HTERT RPE-1 (cell line): ENCODE results near the gene TMEM164.

Experiments
- in situ Hi-C: fragments of 300-500 bp; cut with MboI; formaldehyde crosslinking; loops from 4 replicates; pipeline ENCODE4 v1.14.3; 2020; ENCODE audit warnings: low sequenced_read_pairs

TMEM164 gene

GRCh38 chrX:110036162-110037033, 33.5 kb downstream of the TMEM164 start:
- in situ Hi-C loops, result no loop called here

- in situ Hi-C loops, result no loop called here
These were observed 34.3 kb downstream of the TMEM164 start for GRCh38 chrX:110037178-110037577.

GRCh38 chrX:110038900-110039299, 36.0 kb downstream of the TMEM164 start:
- in situ Hi-C loops, result no loop called here

- in situ Hi-C loops, result no loop called here
These were observed 39.1 kb downstream of the TMEM164 start for GRCh38 chrX:110041980-110042379.

GRCh38 chrX:110042496-110042895, 39.6 kb downstream of the TMEM164 start:
- in situ Hi-C loops, result no loop called here

GRCh38 chrX:110043506-110043905, 40.6 kb downstream of the TMEM164 start:
- in situ Hi-C loops, result no loop called here

GRCh38 chrX:110044346-110045249, 41.7 kb downstream of the TMEM164 start:
- in situ Hi-C loops, result no loop called here

- in situ Hi-C loops, result no loop called here
These were observed 42.5 kb downstream of the TMEM164 start for GRCh38 chrX:110045421-110045820.

- in situ Hi-C loops, result no loop called here
These were observed 43.1 kb downstream of the TMEM164 start for GRCh38 chrX:110046001-110046400.

- in situ Hi-C loops, result no loop called here
These were observed 44.1 kb downstream of the TMEM164 start for GRCh38 chrX:110046971-110047370.

- in situ Hi-C loops, result no loop called here
These were observed 46.2 kb downstream of the TMEM164 start for GRCh38 chrX:110049096-110049495.

- in situ Hi-C loops, result no loop called here
These were observed 47.5 kb downstream of the TMEM164 start for GRCh38 chrX:110050386-110050785.

GRCh38 chrX:110050901-110051300, 48.0 kb downstream of the TMEM164 start:
- in situ Hi-C loops, result no loop called here

GRCh38 chrX:110051559-110051958, 48.6 kb downstream of the TMEM164 start:
- in situ Hi-C loops, result no loop called here

GRCh38 chrX:110052303-110052702, 49.4 kb downstream of the TMEM164 start:
- in situ Hi-C loops, result no loop called here

GRCh38 chrX:110053453-110053852, 50.5 kb downstream of the TMEM164 start:
- in situ Hi-C loops, result no loop called here

GRCh38 chrX:110055616-110056015, 52.7 kb downstream of the TMEM164 start:
- in situ Hi-C loops, result no loop called here

- in situ Hi-C loops, result no loop called here
These were observed 53.5 kb downstream of the TMEM164 start for GRCh38 chrX:110056419-110056818.

GRCh38 chrX:110059410-110059809, 56.5 kb downstream of the TMEM164 start:
- in situ Hi-C loops, result no loop called here

- in situ Hi-C loops, result no loop called here
These were observed 57.4 kb downstream of the TMEM164 start for GRCh38 chrX:110060317-110060716.

GRCh38 chrX:110060846-110061537, 58.1 kb downstream of the TMEM164 start:
- in situ Hi-C loops, result no loop called here
